B cell (primary cell): ENCODE data around the gene CELF2. TPM values are rescaled to one million over a fixed set of nuclear protein-coding genes. Genes with fewer than 3 reads are reported as not detected.

Experiments used
- ATAC-seq: fragments of 200-7000 bp; cut with Tn5 transposase; one replicate; pipeline ENCODE4 v1.10.0; 2021; ENCODE audit warnings: low read depth, mild to moderate bottlenecking, moderate number of reproducible peaks, moderate library complexity
- CTCF ChIA-PET: fragments of 350-600 bp; sonication (Branson Sonifier 250); formaldehyde crosslinking; loops from one replicate; lab custom pipeline; 2021; ENCODE audit warnings: antibody characterized with exemption, inconsistent platforms; lab: Charles Lee
- POLR2A ChIA-PET: fragments of 350-600 bp; sonication (Branson Sonifier 250); formaldehyde crosslinking; loops from one replicate; lab custom pipeline; 2021; ENCODE audit warnings: antibody characterized with exemption; lab: Charles Lee
- DNase-seq: peaks from one replicate; pipeline ENCODE4 v3.0.0; 2013
- H2AFZ ChIP-seq: 2 replicates; pipeline ENCODE4 v1.6.1; 2012; ENCODE audit warnings: mild to moderate bottlenecking, low read depth, low read length; ENCODE audit not compliant: insufficient read depth, poor library complexity, severe bottlenecking
- H3K27ac ChIP-seq, 2 donors: 1 replicate in 1 of 2; 2 replicates in 1 of 2; pipeline ENCODE4 v1.5.1; 2012 to 2013; ENCODE audit warnings: low read length in 2 of 2, mild to moderate bottlenecking in 2 of 2, moderate library complexity in 1 of 2
- H3K27me3 ChIP-seq, 4 experiments: fragments of 200-600 bp in 1 of 4; sonication (generic) in 1 of 4; replicated peaks in 1 of 4; 1 replicate in 2 of 4; 2 replicates in 2 of 4; pipeline versions ENCODE4 v1.6.1 to v1.7.0; 2013 to 2016; ENCODE audit warnings: low read length in 3 of 4, mild to moderate bottlenecking in 2 of 4, mixed read lengths in 1 of 4, moderate library complexity in 1 of 4; ENCODE audit not compliant: insufficient read depth in 4 of 4, control insufficient read depth in 3 of 4; ENCODE audit errors: control extremely low read depth in 1 of 4
- H3K36me3 ChIP-seq, 2 experiments: replicated peaks in 1 of 2; 1 replicate in 1 of 2; 2 replicates in 1 of 2; pipeline versions ENCODE4 v1.6.1 to v1.7.1; 2013; ENCODE audit warnings: low read length in 1 of 2; ENCODE audit not compliant: insufficient read depth in 2 of 2, control insufficient read depth in 1 of 2; ENCODE audit errors: control extremely low read depth in 1 of 2, extremely low read depth in 1 of 2
- H3K4me1 ChIP-seq, 2 donors: fragments of 200-600 bp in 1 of 2; sonication (generic) in 1 of 2; 1 replicate in 1 of 2; 2 replicates in 1 of 2; pipeline versions ENCODE4 v1.5.1 to v1.6.1; 2013 to 2017; ENCODE audit warnings: low read length in 2 of 2; ENCODE audit not compliant: control insufficient read depth in 2 of 2, insufficient read depth in 2 of 2
- H3K4me2 ChIP-seq: replicated peaks from 2 replicates; pipeline ENCODE3; 2012; ENCODE audit warnings: mild to moderate bottlenecking, low read depth, low read length; ENCODE audit not compliant: poor library complexity, severe bottlenecking
- H3K4me3 ChIP-seq, 5 experiments: fragments of 200-600 bp in 1 of 5; sonication (generic) in 1 of 5; 1 replicate in 3 of 5; 2 replicates in 2 of 5; pipeline versions ENCODE4 v1.5.1 to v1.7.0; 2011 to 2016; ENCODE audit warnings: low read length in 4 of 5, mild to moderate bottlenecking in 4 of 5, low read depth in 2 of 5, control low read depth in 1 of 5, moderate library complexity in 1 of 5; ENCODE audit not compliant: insufficient read depth in 1 of 5; ENCODE audit errors: control extremely low read depth in 1 of 5, extremely low read depth in 1 of 5
- H3K79me2 ChIP-seq: fragments of 200-600 bp; sonication (generic); one replicate; pipeline ENCODE4 v1.6.0; 2016; ENCODE audit warnings: low read length; ENCODE audit not compliant: control insufficient read depth, insufficient read depth
- H3K9ac ChIP-seq: fragments of 200-600 bp; sonication (generic); 2 replicates; pipeline ENCODE4 v1.6.1; 2017; ENCODE audit warnings: mild to moderate bottlenecking, low read length, moderate library complexity
- H3K9me3 ChIP-seq, 3 donors: one replicate each; pipeline versions ENCODE4 v1.6.1 to v1.7.1; 2013; ENCODE audit warnings: low read length in 2 of 3; ENCODE audit not compliant: control insufficient read depth in 2 of 3, insufficient read depth in 1 of 3; ENCODE audit errors: control extremely low read depth in 1 of 3
- H4K20me1 ChIP-seq: 2 replicates; pipeline ENCODE4 v1.6.0; 2012; ENCODE audit warnings: mild to moderate bottlenecking, low read length; ENCODE audit not compliant: insufficient read depth, control insufficient read depth, poor library complexity, severe bottlenecking
- H3K27ac Mint-ChIP-seq: one replicate; pipeline ENCODE4 v1.8.0; 2021; ENCODE audit warnings: mixed read lengths
- H3K27me3 Mint-ChIP-seq: one replicate; pipeline ENCODE4 v1.8.0; 2021; ENCODE audit warnings: mixed read lengths
- H3K4me1 Mint-ChIP-seq: one replicate; pipeline ENCODE4 v1.8.0; 2021; ENCODE audit warnings: mixed read lengths
- H3K4me3 Mint-ChIP-seq: one replicate; pipeline ENCODE4 v1.8.0; 2021; ENCODE audit warnings: mixed read lengths
- H3K9me3 Mint-ChIP-seq: one replicate; pipeline ENCODE4 v1.8.0; 2022; ENCODE audit warnings: mixed read lengths; ENCODE audit not compliant: insufficient read depth
- EZH2 ChIP-seq: IDR thresholded peaks from 2 replicates; pipeline ENCODE4 v1.6.1; 2012; ENCODE audit warnings: borderline replicate concordance, low read depth, mild to moderate bottlenecking, moderate library complexity, low read length; ENCODE audit not compliant: insufficient read depth, poor library complexity, severe bottlenecking
- WGBS: methylation state at CpG from one replicate; pipeline ENCODE4 v1.1.5; 2013; ENCODE audit warnings: missing lambda C conversion rate; ENCODE audit not compliant: insufficient coverage; 5-methylcytosine and 5-hydroxymethylcytosine counted together
- intact Hi-C: fragments of 100-400 bp; cut with micrococcal nuclease; formaldehyde crosslinking; loops from one replicate; pipeline ENCODE4 v1.10.0; 2022
- polyA plus RNA-seq: library from polyadenylated mRNA; depleted of rRNA; stranded (reverse); fragments of >200 nt; gene quantifications from 2 replicates; pipeline ENCODE4 v1.2.3, GENCODE V29; 2012
- total RNA-seq, 2 donors: library from RNA; stranded (reverse); fragments of 120-200 nt in 1 of 2; gene quantifications; 1 replicate in 1 of 2; 2 replicates in 1 of 2; pipeline versions ENCODE4 v1.2.3 to v1.2.4, GENCODE V29; 2013 to 2022
- TF ChIP-seq, protein P1 (sequence below): fragments of 200-600 bp; IDR thresholded peaks from one replicate; pipeline ENCODE4 v1.8.0; 2022; ENCODE audit warnings: antibody characterized with exemption, mild to moderate bottlenecking

CELF2 gene
- total and polyA plus RNA-seq, 2 donors (not counting 1 experiment from before 2014, with no cell fraction given), result 59.5 to 112 TPM

DNA sequence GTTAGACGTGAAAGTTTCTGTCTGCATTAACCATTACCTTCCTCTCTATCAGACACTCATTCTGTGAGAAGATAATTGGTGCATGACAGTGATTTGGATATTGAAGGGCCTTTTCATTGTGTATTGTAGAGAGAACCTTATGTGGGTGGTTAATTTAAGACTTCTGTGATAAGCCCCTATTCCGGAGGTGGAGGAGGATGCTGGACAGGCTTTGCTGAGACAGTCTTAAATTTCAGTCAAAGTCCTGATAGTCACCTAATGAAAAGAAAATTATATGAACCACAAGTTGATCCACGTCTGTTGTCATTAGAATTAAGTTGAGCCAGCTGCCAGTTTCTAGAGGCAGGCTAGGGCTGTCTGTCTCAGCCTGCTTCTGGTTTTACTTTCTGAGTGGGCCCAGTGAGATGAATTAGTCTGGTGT, 62.9 kb downstream of the CELF2 start:
- Histone ChIP-seq H3K27ac (no peak overlapping the region), H3K36me3 (no peaks in the 10 kb centered on the region), H3K9me3 (peaks cover 0 to 1% (median 0%) of the 10 kb centered on the region in 3 donors), H4K20me1 (no peaks in the 10 kb centered on the region), H2AFZ (no peak overlapping the region), H3K27me3 (no peaks in the 10 kb centered on the region), H3K79me2 (no peaks in the 10 kb centered on the region), H3K4me1 (no peaks in the 10 kb centered on the region), H3K4me2 (no peak overlapping the region), H3K4me3 (no peak overlapping the region), H3K9ac (no peak overlapping the region)
- CTCF ChIA-PET, result no interaction called here
- H3K27me3 Mint-ChIP-seq, result peaks cover 7% of the 10 kb centered on the region
- peaks cover 2% of the 10 kb centered on the region for H3K4me1 Mint-ChIP-seq
- TF ChIP-seq, protein P1, sequence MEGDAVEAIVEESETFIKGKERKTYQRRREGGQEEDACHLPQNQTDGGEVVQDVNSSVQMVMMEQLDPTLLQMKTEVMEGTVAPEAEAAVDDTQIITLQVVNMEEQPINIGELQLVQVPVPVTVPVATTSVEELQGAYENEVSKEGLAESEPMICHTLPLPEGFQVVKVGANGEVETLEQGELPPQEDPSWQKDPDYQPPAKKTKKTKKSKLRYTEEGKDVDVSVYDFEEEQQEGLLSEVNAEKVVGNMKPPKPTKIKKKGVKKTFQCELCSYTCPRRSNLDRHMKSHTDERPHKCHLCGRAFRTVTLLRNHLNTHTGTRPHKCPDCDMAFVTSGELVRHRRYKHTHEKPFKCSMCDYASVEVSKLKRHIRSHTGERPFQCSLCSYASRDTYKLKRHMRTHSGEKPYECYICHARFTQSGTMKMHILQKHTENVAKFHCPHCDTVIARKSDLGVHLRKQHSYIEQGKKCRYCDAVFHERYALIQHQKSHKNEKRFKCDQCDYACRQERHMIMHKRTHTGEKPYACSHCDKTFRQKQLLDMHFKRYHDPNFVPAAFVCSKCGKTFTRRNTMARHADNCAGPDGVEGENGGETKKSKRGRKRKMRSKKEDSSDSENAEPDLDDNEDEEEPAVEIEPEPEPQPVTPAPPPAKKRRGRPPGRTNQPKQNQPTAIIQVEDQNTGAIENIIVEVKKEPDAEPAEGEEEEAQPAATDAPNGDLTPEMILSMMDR, result no peak
- 71% methylated on average over 1 of the region's 3 CpGs for WGBS
- no peak overlapping the region for H3K27ac Mint-ChIP-seq
- intact Hi-C loops, result no loop called here
- no peak for ATAC-seq
- H3K9me3 Mint-ChIP-seq, result no peaks in the 10 kb centered on the region
- POLR2A ChIA-PET, result no interaction called here
- H3K4me3 Mint-ChIP-seq, result no peak overlapping the region
- no peak for DNase-seq

DNA sequence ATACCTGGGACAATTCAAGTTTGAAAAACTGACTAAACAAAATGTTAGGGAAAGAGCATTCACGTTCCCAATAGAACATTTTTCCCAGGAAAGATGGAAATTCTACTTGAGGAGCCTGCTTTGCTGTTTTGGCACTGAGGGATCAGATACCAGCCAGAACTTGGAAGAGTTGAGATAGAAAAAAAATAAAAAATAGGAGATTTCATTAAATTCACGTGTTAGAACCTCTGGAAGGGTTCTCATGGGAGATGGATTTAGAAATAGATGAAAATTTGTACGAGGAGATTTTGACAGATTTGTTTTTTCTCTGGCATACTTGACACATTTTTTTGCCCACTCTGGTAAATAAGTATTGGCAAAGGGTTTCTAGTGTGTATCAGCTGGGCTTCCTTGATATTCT, 63.7 kb downstream of the CELF2 start:
- Histone ChIP-seq H3K27ac (no peak overlapping the region), H3K4me2 (no peak overlapping the region), H3K79me2 (no peaks in the 10 kb centered on the region), H3K9me3 (peaks cover 0 to 1% (median 0%) of the 10 kb centered on the region in 3 donors), H3K36me3 (no peaks in the 10 kb centered on the region), H3K4me3 (no peak overlapping the region), H4K20me1 (no peaks in the 10 kb centered on the region), H3K4me1 (no peaks in the 10 kb centered on the region), H3K9ac (no peak overlapping the region), H2AFZ (no peak overlapping the region), H3K27me3 (no peaks in the 10 kb centered on the region)
- no peak for TF ChIP-seq EZH2
- TF ChIP-seq, protein P1, result no peak
- Mint-ChIP-seq H3K9me3 (no peaks in the 10 kb centered on the region), H3K27ac (no peak overlapping the region), H3K27me3 (peaks cover 7% of the 10 kb centered on the region), H3K4me3 (no peak overlapping the region), H3K4me1 (peaks cover 2% of the 10 kb centered on the region)
- CTCF ChIA-PET, result no interaction called here
- intact Hi-C loops, result no loop called here
- no peak for DNase-seq
- ATAC-seq, result no peak
- POLR2A ChIA-PET, result no interaction called here
- WGBS, result no CpG with 5 or more reads among the region's 3 CpGs
